ENCODE results near the gene PLXNB2. TPM values are rescaled to one million over a fixed set of nuclear protein-coding genes. Genes with fewer than 3 reads are reported as not detected.
"Not testable (repeated sequence)": the region's sequence is repeated elsewhere in the genome, so short reads cannot be mapped to it uniquely, and the experiment has no call there.

The PLXNB2 gene
- 100 to 1,000 TPM; 193 to 218 (median 204) TPM for polyA plus RNA-seq (ENCODE audit: insufficient read length in 3 of 3)

- DNase-seq (ENCODE audit: low read depth in 3 of 3, low spot score in 2 of 3), result peak in 1 of 3 donors; percentile 80
Observed at GRCh38 chr22:50306753-50307749, at the start of gene PLXNB2. TSS of gene PLXNB2 (minus strand) at chr22:50307646. CDS start at chr22:50290584, 17,062 bp downstream.

- no peak for DNase-seq (ENCODE audit: low read depth in 3 of 3, low spot score in 2 of 3)
Observed at GRCh38 chr22:50357222-50357621, 49.8 kb upstream of the PLXNB2 start.

- no peak for DNase-seq (ENCODE audit: low read depth in 3 of 3, low spot score in 2 of 3)
Observed at GRCh38 chr22:50356186-50356585, 48.7 kb upstream of the PLXNB2 start.

- no peak for DNase-seq (ENCODE audit: low read depth in 3 of 3, low spot score in 2 of 3)
Observed at GRCh38 chr22:50348058-50348457, 40.6 kb upstream of the PLXNB2 start.

GRCh38 chr22:50347157-50347556 is 39.7 kb upstream of the PLXNB2 start:
- DNase-seq (ENCODE audit: low read depth in 3 of 3, low spot score in 2 of 3), result no peak

GRCh38 chr22:50346470-50346869 is 39.0 kb upstream of the PLXNB2 start:
- no peak for DNase-seq (ENCODE audit: low read depth in 3 of 3, low spot score in 2 of 3)

- no peak for DNase-seq (ENCODE audit: low read depth in 3 of 3, low spot score in 2 of 3)
Observed at GRCh38 chr22:50343541-50343935, 36.1 kb upstream of the PLXNB2 start.

- peak in 1 of 3 donors; percentile 41 for DNase-seq (ENCODE audit: low read depth in 3 of 3, low spot score in 2 of 3)
Observed at GRCh38 chr22:50342651-50343540, 35.5 kb upstream of the PLXNB2 start, which contains the start of gene PPP6R2. TSS of gene PPP6R2 (plus strand) at chr22:50343327. CDS start at chr22:50393909, 50,582 bp downstream.

GRCh38 chr22:50341977-50342650 is 34.7 kb upstream of the PLXNB2 start:
- peak in 2 of 3 donors; percentile 70 to 81 for DNase-seq (ENCODE audit: low read depth in 3 of 3, low spot score in 2 of 3)

- no peak for DNase-seq (ENCODE audit: low read depth in 3 of 3, low spot score in 2 of 3)
Observed at GRCh38 chr22:50339945-50340879, 32.8 kb upstream of the PLXNB2 start.

GRCh38 chr22:50338860-50339462 is 31.5 kb upstream of the PLXNB2 start:
- DNase-seq (ENCODE audit: low read depth in 3 of 3, low spot score in 2 of 3), result no peak

- DNase-seq (ENCODE audit: low read depth in 3 of 3, low spot score in 2 of 3), result no peak
Observed at GRCh38 chr22:50338042-50338573, 30.7 kb upstream of the PLXNB2 start.

- DNase-seq (ENCODE audit: low read depth in 3 of 3, low spot score in 2 of 3), result no peak
Observed at GRCh38 chr22:50337262-50338041, 30.0 kb upstream of the PLXNB2 start.

- DNase-seq (ENCODE audit: low read depth in 3 of 3, low spot score in 2 of 3), result not testable (repeated sequence)
Observed at GRCh38 chr22:50334433-50334832, 27.0 kb upstream of the PLXNB2 start.

GRCh38 chr22:50329236-50329635 is 21.8 kb upstream of the PLXNB2 start:
- DNase-seq (ENCODE audit: low read depth in 3 of 3, low spot score in 2 of 3), result no peak

- no peak for DNase-seq (ENCODE audit: low read depth in 3 of 3, low spot score in 2 of 3)
Observed at GRCh38 chr22:50327711-50328019, 20.2 kb upstream of the PLXNB2 start.

GRCh38 chr22:50326956-50327710 is 19.7 kb upstream of the PLXNB2 start, which contains the start of gene DENND6B:
TSS of gene DENND6B (minus strand) at chr22:50327012. CDS start at chr22:50326988, 24 bp downstream.
- peak in 1 of 3 donors; percentile 79 for DNase-seq (ENCODE audit: low read depth in 3 of 3, low spot score in 2 of 3)

Measured in right renal cortex interstitium (tissue), 3 donors.